DOHH2 (cell line): ENCODE data around the gene ACADL.
"Not testable (repeated sequence)": the region's sequence is repeated elsewhere in the genome, so short reads cannot be mapped to it uniquely, and the experiment has no call there.

Source experiments
- EZH2phosphoT487 ChIP-seq: fragments of 200-600 bp; sonication (generic); IDR thresholded peaks from 2 replicates; pipeline ENCODE4 v1.6.1; 2017; ENCODE audit warnings: borderline replicate concordance, mild to moderate bottlenecking, antibody characterized with exemption, low read length, moderate library complexity, mixed read lengths
- TF ChIP-seq, protein P1 (sequence below): fragments of 200-600 bp; sonication (generic); IDR thresholded peaks from one replicate; pipeline ENCODE4 v1.5.1; 2014; ENCODE audit warnings: antibody characterized with exemption, mild to moderate bottlenecking, low read depth, low read length; ENCODE audit not compliant: poor library complexity, severe bottlenecking

DNA sequence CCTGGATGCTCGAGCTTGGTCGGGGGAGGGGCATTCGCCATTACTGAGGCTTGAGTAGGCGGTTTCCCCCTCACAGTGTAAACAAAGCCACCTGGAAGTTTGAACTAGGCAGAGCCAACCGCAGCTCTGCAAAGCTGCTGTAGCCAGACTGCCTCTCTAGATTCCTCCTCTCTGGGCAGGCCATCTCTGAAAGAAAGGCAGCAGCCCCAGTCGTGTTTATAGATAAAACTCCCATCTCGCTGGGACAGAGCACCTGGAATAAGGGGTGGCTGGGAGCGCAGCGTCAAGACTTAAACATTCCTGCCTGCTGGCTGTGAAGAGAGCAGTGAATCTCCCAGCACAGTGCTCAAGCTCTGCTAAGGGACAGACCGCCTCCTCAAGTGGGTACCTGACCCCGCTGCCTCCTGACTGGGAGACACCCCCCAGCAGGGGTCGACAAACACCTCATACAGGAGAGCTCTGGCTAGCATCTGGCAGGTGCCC lies 43.6 kb downstream of the ACADL start:
- not testable (repeated sequence) for TF ChIP-seq EZH2phosphoT487
- TF ChIP-seq, protein P1, sequence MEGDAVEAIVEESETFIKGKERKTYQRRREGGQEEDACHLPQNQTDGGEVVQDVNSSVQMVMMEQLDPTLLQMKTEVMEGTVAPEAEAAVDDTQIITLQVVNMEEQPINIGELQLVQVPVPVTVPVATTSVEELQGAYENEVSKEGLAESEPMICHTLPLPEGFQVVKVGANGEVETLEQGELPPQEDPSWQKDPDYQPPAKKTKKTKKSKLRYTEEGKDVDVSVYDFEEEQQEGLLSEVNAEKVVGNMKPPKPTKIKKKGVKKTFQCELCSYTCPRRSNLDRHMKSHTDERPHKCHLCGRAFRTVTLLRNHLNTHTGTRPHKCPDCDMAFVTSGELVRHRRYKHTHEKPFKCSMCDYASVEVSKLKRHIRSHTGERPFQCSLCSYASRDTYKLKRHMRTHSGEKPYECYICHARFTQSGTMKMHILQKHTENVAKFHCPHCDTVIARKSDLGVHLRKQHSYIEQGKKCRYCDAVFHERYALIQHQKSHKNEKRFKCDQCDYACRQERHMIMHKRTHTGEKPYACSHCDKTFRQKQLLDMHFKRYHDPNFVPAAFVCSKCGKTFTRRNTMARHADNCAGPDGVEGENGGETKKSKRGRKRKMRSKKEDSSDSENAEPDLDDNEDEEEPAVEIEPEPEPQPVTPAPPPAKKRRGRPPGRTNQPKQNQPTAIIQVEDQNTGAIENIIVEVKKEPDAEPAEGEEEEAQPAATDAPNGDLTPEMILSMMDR, result not testable (repeated sequence)
